Cardiac fibroblast (primary cell): Measurements from ENCODE around the gene CAPSL.

Experiments
- DNase-seq, 2 donors: peaks; one replicate each; pipeline versions ENCODE4 v3.0.0 to v3.0.0-alpha.2; 2010; ENCODE audit warnings: low read depth in 2 of 2
- H3K4me3 ChIP-seq, 2 donors: replicated peaks in 1 of 2; 1 replicate in 1 of 2; 2 replicates in 1 of 2; pipeline ENCODE4 v1.5.1; 2011; ENCODE audit warnings: low read depth in 2 of 2, low read length in 2 of 2, mild to moderate bottlenecking in 2 of 2, moderate library complexity in 1 of 2
- CTCF ChIP-seq: IDR thresholded peaks from one replicate; pipeline ENCODE4 v1.5.1; 2011; ENCODE audit warnings: low read depth, mild to moderate bottlenecking, low read length, inconsistent platforms

Gene CAPSL

GRCh38 chr5:35963381-35963843 is 25.0 kb upstream of the CAPSL start:
- TF ChIP-seq CTCF: peak; percentile 57
- DNase-seq: peak in 1 of 2 donors; percentile 41

GRCh38 chr5:35960328-35960727 is 21.9 kb upstream of the CAPSL start:
- H3K4me3 ChIP-seq: no peak overlapping the region
- no peak for DNase-seq
- TF ChIP-seq CTCF: no peak

More at GRCh38 chr5:35963381-35963843, 25.0 kb upstream of the CAPSL start:
- H3K4me3 ChIP-seq: no peak overlapping the region

- no peak overlapping the region for H3K4me3 ChIP-seq
- DNase-seq: no peak
- TF ChIP-seq CTCF: no peak
Observed at GRCh38 chr5:35956429-35956828, 18.0 kb upstream of the CAPSL start.

GRCh38 chr5:35954175-35954574 is 15.8 kb upstream of the CAPSL start:
- no peak overlapping the region for H3K4me3 ChIP-seq
- no peak for DNase-seq
- TF ChIP-seq CTCF: no peak

GRCh38 chr5:35947085-35947484 is 8.7 kb upstream of the CAPSL start:
- DNase-seq: no peak
- H3K4me3 ChIP-seq: no peak overlapping the region
- TF ChIP-seq CTCF: no peak

GRCh38 chr5:35939639-35940038 is 1.2 kb upstream of the CAPSL start:
- no peak overlapping the region for H3K4me3 ChIP-seq
- DNase-seq: peak in 1 of 2 donors; percentile 5
- peak; percentile 15 for TF ChIP-seq CTCF

GRCh38 chr5:35926389-35927051 is 11.9 kb downstream of the CAPSL start:
- TF ChIP-seq CTCF: peak; percentile 71
- peak; percentile 60 to 62 for DNase-seq
- no peak overlapping the region for H3K4me3 ChIP-seq
